NT2/D1 (cell line): ENCODE measurements around the gene SPACA5.
A peak's percentile ranks its signal among the peaks of the same experiment; 100 is the strongest.
"Not testable (repeated sequence)": the region's sequence is repeated elsewhere in the genome, so short reads cannot be mapped to it uniquely, and the experiment has no call there.

Source experiments
- DNase-seq: peaks from one replicate; pipeline ENCODE4 v3.0.0-alpha.2; 2011; ENCODE audit warnings: low read depth, low spot score
- H3K27me3 ChIP-seq: 2 replicates; pipeline ENCODE4 v1.6.0; 2011; ENCODE audit warnings: mild to moderate bottlenecking; ENCODE audit not compliant: insufficient read length, insufficient read depth
- H3K36me3 ChIP-seq: 2 replicates; pipeline ENCODE4 v1.6.1; 2011; ENCODE audit warnings: mild to moderate bottlenecking, low read length, mixed read lengths; ENCODE audit not compliant: insufficient read depth, insufficient read length
- H3K4me1 ChIP-seq: 2 replicates; pipeline ENCODE4 v1.5.1; 2011; ENCODE audit not compliant: insufficient read depth, insufficient read length
- H3K4me3 ChIP-seq: 2 replicates; pipeline ENCODE4 v1.5.1; 2011; ENCODE audit warnings: low read depth; ENCODE audit not compliant: insufficient read length
- H3K9ac ChIP-seq: 2 replicates; pipeline ENCODE4 v1.6.0; 2011; ENCODE audit warnings: low read depth; ENCODE audit not compliant: insufficient read length
- H3K9me3 ChIP-seq: 2 replicates; pipeline ENCODE4 v1.5.1; 2011; ENCODE audit warnings: mild to moderate bottlenecking, low read length; ENCODE audit not compliant: insufficient read depth
- SUZ12 ChIP-seq: IDR thresholded peaks from 2 replicates; pipeline ENCODE4 v1.6.1; 2011; ENCODE audit not compliant: insufficient read length, insufficient read depth; ENCODE audit errors: extremely low read depth
- YY1 ChIP-seq: IDR thresholded peaks from 2 replicates; pipeline ENCODE4 v1.6.1; 2011; ENCODE audit not compliant: insufficient read length, insufficient read depth
- ZNF274 ChIP-seq: IDR thresholded peaks from 2 replicates; pipeline ENCODE4 v1.6.1; 2011; ENCODE audit warnings: mild to moderate bottlenecking, low read depth, low read length

Gene SPACA5

DNA sequence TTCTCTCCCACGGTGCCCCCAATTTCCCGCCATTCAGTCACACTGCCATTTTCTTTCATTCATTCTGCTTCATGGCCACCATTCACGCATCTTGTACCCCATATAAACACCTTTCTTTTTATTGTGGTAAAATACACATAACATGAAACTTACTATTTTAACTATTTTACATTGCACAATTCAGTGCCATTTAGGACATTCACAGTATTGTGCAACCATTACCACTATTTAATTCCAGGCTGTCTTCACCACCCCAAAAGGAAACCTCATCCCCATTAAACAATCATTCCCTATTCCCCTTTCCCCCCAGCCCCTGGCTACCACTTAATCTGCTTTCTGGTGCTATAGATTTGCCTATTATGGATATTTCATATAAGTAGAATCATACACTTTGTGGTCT is 15.9 kb downstream of the SPACA5 start:
- Histone ChIP-seq H3K4me3 (no peak overlapping the region), H3K9me3 (0 out of 2 replicates have a peak, but pooled peaks cover 9% of the 10 kb centered on the region), H3K4me1 (no peaks in the 10 kb centered on the region), H3K9ac (no peak overlapping the region), H3K27me3 (no peaks in the 10 kb centered on the region), H3K36me3 (no peaks in the 10 kb centered on the region)
- no peak for DNase-seq
- TF ChIP-seq SUZ12 (no peak), YY1 (no peak), ZNF274 (no peak)

GRCh38 chrX:48025561-48025960 is 18.8 kb downstream of the SPACA5 start:
- H3K4me1 ChIP-seq: no peaks in the 10 kb centered on the region
- H3K9me3 ChIP-seq: 0 out of 2 replicates have a peak, but pooled peaks cover 9% of the 10 kb centered on the region
- H3K36me3 ChIP-seq: no peaks in the 10 kb centered on the region
- peak; percentile 67 for DNase-seq
- H3K4me3 ChIP-seq: no peak overlapping the region
- H3K9ac ChIP-seq: no peak overlapping the region
- no peaks in the 10 kb centered on the region for H3K27me3 ChIP-seq
- TF ChIP-seq YY1 (no peak), SUZ12 (no peak), ZNF274 (no peak)

DNA sequence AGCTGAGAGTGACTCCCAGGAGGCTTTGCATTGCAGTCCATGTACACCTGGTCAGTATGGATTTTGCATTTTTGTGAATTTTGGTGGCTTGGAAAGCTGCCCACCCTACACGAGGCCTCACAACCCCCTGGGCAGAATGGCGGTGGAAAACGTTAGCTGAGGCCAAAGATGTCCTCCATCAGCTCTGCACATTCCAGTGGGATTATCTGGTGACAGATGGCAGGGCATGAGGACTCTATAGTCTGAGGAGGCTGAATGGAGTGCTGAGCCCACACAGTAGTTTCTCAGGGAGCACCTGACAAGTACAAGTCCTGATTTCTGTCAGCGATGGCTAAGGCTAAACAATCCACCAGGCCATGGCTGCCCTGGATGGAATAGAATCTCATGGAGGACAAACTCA is 20.8 kb downstream of the SPACA5 start:
- H3K9me3 ChIP-seq, H3K4me3 ChIP-seq, H3K36me3 ChIP-seq, H3K4me1 ChIP-seq, H3K27me3 ChIP-seq, DNase-seq, H3K9ac ChIP-seq: not testable (repeated sequence)

- Histone ChIP-seq H3K9me3 (no peaks in the 10 kb centered on the region), H3K4me3 (no peak overlapping the region), H3K36me3 (no peaks in the 10 kb centered on the region), H3K4me1 (no peaks in the 10 kb centered on the region), H3K27me3 (no peaks in the 10 kb centered on the region), H3K9ac (no peak overlapping the region)
- DNase-seq: no peak
- TF ChIP-seq ZNF274 (no peak), SUZ12 (no peak), YY1 (no peak)
Measured at GRCh38 chrX:48028091-48028490, 21.3 kb downstream of the SPACA5 start.

- no peak for DNase-seq
- H3K27me3 ChIP-seq: no peaks in the 10 kb centered on the region
- TF ChIP-seq ZNF274 (no peak), SUZ12 (no peak), YY1 (no peak)
- H3K4me3 ChIP-seq: no peak overlapping the region
- no peaks in the 10 kb centered on the region for H3K36me3 ChIP-seq
- H3K4me1 ChIP-seq: no peaks in the 10 kb centered on the region
- H3K9me3 ChIP-seq: no peaks in the 10 kb centered on the region
- H3K9ac ChIP-seq: no peak overlapping the region
Measured at GRCh38 chrX:48030237-48030636, 23.4 kb downstream of the SPACA5 start.

GRCh38 chrX:48030641-48031173 is 23.9 kb downstream of the SPACA5 start:
- DNase-seq, H3K9ac ChIP-seq, H3K4me1 ChIP-seq, H3K27me3 ChIP-seq, H3K4me3 ChIP-seq, H3K9me3 ChIP-seq, H3K36me3 ChIP-seq: not testable (repeated sequence)

GRCh38 chrX:48035891-48036290 is 29.1 kb downstream of the SPACA5 start:
- H3K27me3 ChIP-seq: no peaks in the 10 kb centered on the region
- TF ChIP-seq SUZ12 (no peak), ZNF274 (no peak), YY1 (no peak)
- H3K36me3 ChIP-seq: no peaks in the 10 kb centered on the region
- no peak for DNase-seq
- H3K9ac ChIP-seq: no peak overlapping the region
- H3K4me3 ChIP-seq: no peak overlapping the region
- no peaks in the 10 kb centered on the region for H3K9me3 ChIP-seq
- H3K4me1 ChIP-seq: no peaks in the 10 kb centered on the region

DNA sequence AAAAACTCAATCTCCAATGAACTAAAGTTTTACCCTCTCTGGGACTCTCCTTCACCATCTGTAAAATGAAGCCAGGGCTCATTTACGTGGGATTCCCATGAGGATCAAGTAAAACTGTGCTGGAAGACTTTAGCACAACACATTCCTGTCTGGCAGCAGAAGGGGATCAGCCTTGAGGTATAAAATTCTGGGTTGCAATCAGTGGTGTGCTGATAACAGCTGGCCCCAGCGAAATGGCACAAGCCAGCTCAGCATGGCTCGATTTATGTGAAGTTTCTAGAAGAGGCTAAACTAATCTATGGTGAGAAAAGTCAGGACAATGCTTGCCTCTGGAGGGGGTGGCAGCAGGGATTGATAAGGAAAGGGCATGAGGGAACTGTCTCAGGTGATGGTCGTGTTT is 36.3 kb downstream of the SPACA5 start:
- peaks cover 2% of the 10 kb centered on the region for H3K4me1 ChIP-seq
- no peak for DNase-seq
- TF ChIP-seq ZNF274: no peak
- no peak for TF ChIP-seq SUZ12
- TF ChIP-seq YY1: no peak
- no peaks in the 10 kb centered on the region for H3K36me3 ChIP-seq
- H3K9me3 ChIP-seq: no peaks in the 10 kb centered on the region
- no peak overlapping the region for H3K4me3 ChIP-seq
- no peak overlapping the region for H3K9ac ChIP-seq
- H3K27me3 ChIP-seq: no peaks in the 10 kb centered on the region
